ENCODE data around the gene ADAMTS3. TPM values are rescaled to one million over a fixed set of nuclear protein-coding genes. Genes with fewer than 3 reads are reported as not detected.

Gene ADAMTS3
- total RNA-seq, 1 donor from 2014 or later: 0.10 TPM

- H3K36me3 Mint-ChIP-seq (ENCODE audit: unreplicated experiment): no peaks in the 10 kb centered on the region
- DNase-seq: no peak
- H3K4me1 Mint-ChIP-seq (ENCODE audit: low read depth, unreplicated experiment): no peaks in the 10 kb centered on the region
- H3K4me3 Mint-ChIP-seq (ENCODE audit: unreplicated experiment): no peak overlapping the region
- no peaks in the 10 kb centered on the region for H3K9me3 Mint-ChIP-seq (ENCODE audit: unreplicated experiment)
- H3K27me3 Mint-ChIP-seq (ENCODE audit: unreplicated experiment): no peaks in the 10 kb centered on the region
- no peak overlapping the region for H3K27ac Mint-ChIP-seq (ENCODE audit: unreplicated experiment)
- TF ChIP-seq CTCF (IDR thresholded peaks at IDR 0.05; ENCODE audit: partially characterized antibody, unreplicated experiment): no peak
Observed at GRCh38 chr4:72320223-72320948, 248.6 kb downstream of the ADAMTS3 start.

- H3K27ac Mint-ChIP-seq (ENCODE audit: unreplicated experiment): no peak overlapping the region
- no peak overlapping the region for H3K4me3 Mint-ChIP-seq (ENCODE audit: unreplicated experiment)
- H3K27me3 Mint-ChIP-seq (ENCODE audit: unreplicated experiment): no peaks in the 10 kb centered on the region
- TF ChIP-seq CTCF (IDR thresholded peaks at IDR 0.05; ENCODE audit: partially characterized antibody, unreplicated experiment): no peak
- no peaks in the 10 kb centered on the region for H3K36me3 Mint-ChIP-seq (ENCODE audit: unreplicated experiment)
- no peaks in the 10 kb centered on the region for H3K4me1 Mint-ChIP-seq (ENCODE audit: low read depth, unreplicated experiment)
- no peaks in the 10 kb centered on the region for H3K9me3 Mint-ChIP-seq (ENCODE audit: unreplicated experiment)
- no peak for DNase-seq
Observed at GRCh38 chr4:72319601-72320021, 249.4 kb downstream of the ADAMTS3 start.

GRCh38 chr4:72318421-72319170 is 250.4 kb downstream of the ADAMTS3 start:
- TF ChIP-seq CTCF (IDR thresholded peaks at IDR 0.05; ENCODE audit: partially characterized antibody, unreplicated experiment): no peak
- H3K27ac Mint-ChIP-seq (ENCODE audit: unreplicated experiment): no peak overlapping the region
- H3K4me1 Mint-ChIP-seq (ENCODE audit: low read depth, unreplicated experiment): no peaks in the 10 kb centered on the region
- no peak for DNase-seq
- no peaks in the 10 kb centered on the region for H3K27me3 Mint-ChIP-seq (ENCODE audit: unreplicated experiment)
- no peak overlapping the region for H3K4me3 Mint-ChIP-seq (ENCODE audit: unreplicated experiment)
- H3K9me3 Mint-ChIP-seq (ENCODE audit: unreplicated experiment): no peaks in the 10 kb centered on the region
- no peaks in the 10 kb centered on the region for H3K36me3 Mint-ChIP-seq (ENCODE audit: unreplicated experiment)

GRCh38 chr4:72314869-72315268 is 254.2 kb downstream of the ADAMTS3 start:
- Mint-ChIP-seq H3K27ac (ENCODE audit: unreplicated experiment) (no peak overlapping the region), H3K4me1 (ENCODE audit: low read depth, unreplicated experiment) (no peaks in the 10 kb centered on the region), H3K9me3 (ENCODE audit: unreplicated experiment) (no peaks in the 10 kb centered on the region), H3K36me3 (ENCODE audit: unreplicated experiment) (no peaks in the 10 kb centered on the region), H3K27me3 (ENCODE audit: unreplicated experiment) (no peaks in the 10 kb centered on the region), H3K4me3 (ENCODE audit: unreplicated experiment) (no peak overlapping the region)
- no peak for TF ChIP-seq CTCF (IDR thresholded peaks at IDR 0.05; ENCODE audit: partially characterized antibody, unreplicated experiment)
- no peak for DNase-seq

GRCh38 chr4:72313121-72313520 is 255.9 kb downstream of the ADAMTS3 start:
- TF ChIP-seq CTCF (IDR thresholded peaks at IDR 0.05; ENCODE audit: partially characterized antibody, unreplicated experiment): no peak
- no peaks in the 10 kb centered on the region for H3K9me3 Mint-ChIP-seq (ENCODE audit: unreplicated experiment)
- no peak overlapping the region for H3K27ac Mint-ChIP-seq (ENCODE audit: unreplicated experiment)
- H3K4me3 Mint-ChIP-seq (ENCODE audit: unreplicated experiment): no peak overlapping the region
- H3K36me3 Mint-ChIP-seq (ENCODE audit: unreplicated experiment): no peaks in the 10 kb centered on the region
- H3K27me3 Mint-ChIP-seq (ENCODE audit: unreplicated experiment): no peaks in the 10 kb centered on the region
- no peaks in the 10 kb centered on the region for H3K4me1 Mint-ChIP-seq (ENCODE audit: low read depth, unreplicated experiment)
- DNase-seq: no peak
